Fibroblast of pulmonary artery (primary cell): ENCODE data around the gene PLA2G1B.

Experiments
- DNase-seq: peaks from one replicate; pipeline ENCODE4 v3.0.0-alpha.2; 2010; ENCODE audit warnings: low read depth
- H3K4me3 ChIP-seq: replicated peaks from 2 replicates; pipeline ENCODE4 v1.5.1; 2011; ENCODE audit warnings: low read depth, mild to moderate bottlenecking, control low read depth, low read length, moderate library complexity
- TF ChIP-seq, protein P1 (sequence below): IDR thresholded peaks from 2 replicates; pipeline ENCODE4 v1.5.1; 2011; ENCODE audit warnings: mild to moderate bottlenecking, control low read depth, low read length, inconsistent platforms; ENCODE audit errors: missing control alignments

PLA2G1B gene

GRCh38 chr12:120358412-120359100 is 31.0 kb upstream of the PLA2G1B start:
- H3K4me3 ChIP-seq, result no peak overlapping the region
- TF ChIP-seq, protein P1, sequence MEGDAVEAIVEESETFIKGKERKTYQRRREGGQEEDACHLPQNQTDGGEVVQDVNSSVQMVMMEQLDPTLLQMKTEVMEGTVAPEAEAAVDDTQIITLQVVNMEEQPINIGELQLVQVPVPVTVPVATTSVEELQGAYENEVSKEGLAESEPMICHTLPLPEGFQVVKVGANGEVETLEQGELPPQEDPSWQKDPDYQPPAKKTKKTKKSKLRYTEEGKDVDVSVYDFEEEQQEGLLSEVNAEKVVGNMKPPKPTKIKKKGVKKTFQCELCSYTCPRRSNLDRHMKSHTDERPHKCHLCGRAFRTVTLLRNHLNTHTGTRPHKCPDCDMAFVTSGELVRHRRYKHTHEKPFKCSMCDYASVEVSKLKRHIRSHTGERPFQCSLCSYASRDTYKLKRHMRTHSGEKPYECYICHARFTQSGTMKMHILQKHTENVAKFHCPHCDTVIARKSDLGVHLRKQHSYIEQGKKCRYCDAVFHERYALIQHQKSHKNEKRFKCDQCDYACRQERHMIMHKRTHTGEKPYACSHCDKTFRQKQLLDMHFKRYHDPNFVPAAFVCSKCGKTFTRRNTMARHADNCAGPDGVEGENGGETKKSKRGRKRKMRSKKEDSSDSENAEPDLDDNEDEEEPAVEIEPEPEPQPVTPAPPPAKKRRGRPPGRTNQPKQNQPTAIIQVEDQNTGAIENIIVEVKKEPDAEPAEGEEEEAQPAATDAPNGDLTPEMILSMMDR, result no peak
- DNase-seq, result no peak

DNA sequence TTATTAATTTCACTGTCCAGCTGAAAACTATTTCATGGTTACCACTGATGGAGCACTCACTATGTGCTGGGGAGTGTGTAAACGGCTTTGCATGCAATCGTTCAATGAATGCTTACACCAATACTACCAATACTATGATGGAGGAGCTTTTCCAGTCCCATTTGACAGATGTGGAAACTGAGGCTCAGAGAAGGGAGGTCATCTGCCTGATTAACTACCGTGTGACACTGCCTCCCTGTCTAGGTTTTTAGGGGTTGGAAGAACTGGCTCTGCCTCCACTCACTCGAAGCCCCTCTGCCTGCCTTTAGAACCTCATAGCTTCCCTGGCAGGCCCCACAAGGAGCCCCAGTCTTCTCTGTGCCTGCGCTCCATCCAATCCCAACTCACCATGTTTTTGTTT is 29.5 kb upstream of the PLA2G1B start:
- DNase-seq, result no peak
- H3K4me3 ChIP-seq, result no peak overlapping the region
- TF ChIP-seq, protein P1, result no peak

DNA sequence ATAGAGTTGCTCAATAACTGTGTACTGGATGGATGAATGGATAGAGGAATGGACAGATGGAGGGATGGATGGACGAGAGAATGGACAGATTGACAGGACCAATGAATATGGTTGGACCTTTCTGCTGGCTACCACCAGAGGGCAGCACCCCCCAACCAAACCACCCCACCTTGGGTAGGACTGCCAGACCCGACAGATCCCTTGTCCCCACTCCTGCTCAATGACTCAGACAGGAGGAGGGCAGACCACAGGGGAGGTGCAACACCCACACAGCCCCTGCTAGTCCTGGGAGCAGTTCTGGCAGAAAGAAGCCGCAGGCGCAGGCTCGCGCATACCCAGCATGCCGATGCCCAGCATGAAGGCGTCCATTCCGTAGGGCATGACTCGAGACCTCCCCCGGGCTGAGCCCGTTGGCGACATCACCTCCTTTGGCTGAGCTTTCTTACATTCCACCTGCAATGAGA is 29.0 kb upstream of the PLA2G1B start:
- H3K4me3 ChIP-seq, result no peak overlapping the region
- DNase-seq, result peak; percentile 88
- TF ChIP-seq, protein P1, result peak; percentile 90

DNA sequence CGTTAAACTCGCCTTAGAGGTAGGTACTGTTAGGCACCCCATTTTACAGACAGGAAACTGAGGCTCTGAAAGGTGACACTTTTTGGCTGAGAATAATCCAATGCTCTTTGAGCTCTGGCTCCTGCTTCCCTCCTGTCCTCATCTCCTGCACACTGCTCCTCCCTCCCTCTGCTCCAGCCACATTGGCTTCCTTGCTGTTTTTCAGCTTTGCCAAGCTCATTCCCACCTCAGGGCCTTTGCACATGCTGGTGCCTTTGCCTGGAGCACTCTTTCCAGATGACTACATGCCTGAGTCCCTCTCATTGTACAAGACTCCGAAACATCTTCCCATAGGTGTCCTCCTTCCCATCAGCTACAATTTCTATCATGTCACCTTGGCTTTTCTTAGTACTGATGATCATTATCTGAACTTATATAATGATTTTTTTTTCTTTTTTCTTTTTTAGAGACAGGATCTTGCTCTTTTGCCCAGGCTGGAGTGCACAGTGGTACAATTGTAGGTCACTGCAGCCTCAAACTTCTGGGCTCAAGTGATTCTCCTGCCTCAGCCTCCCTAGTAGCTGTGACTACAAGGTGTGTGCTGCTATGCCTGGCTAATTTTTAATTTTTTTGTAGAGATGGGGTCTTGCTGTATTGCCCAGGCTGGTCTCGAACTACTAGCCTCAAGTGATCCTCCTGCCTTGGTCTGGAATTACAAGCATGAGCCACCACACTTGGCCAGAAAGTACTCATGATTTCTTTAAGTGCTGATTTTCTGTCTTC is 26.2 kb upstream of the PLA2G1B start:
- H3K4me3 ChIP-seq, result no peak overlapping the region
- no peak for DNase-seq
- TF ChIP-seq, protein P1, result no peak

DNA sequence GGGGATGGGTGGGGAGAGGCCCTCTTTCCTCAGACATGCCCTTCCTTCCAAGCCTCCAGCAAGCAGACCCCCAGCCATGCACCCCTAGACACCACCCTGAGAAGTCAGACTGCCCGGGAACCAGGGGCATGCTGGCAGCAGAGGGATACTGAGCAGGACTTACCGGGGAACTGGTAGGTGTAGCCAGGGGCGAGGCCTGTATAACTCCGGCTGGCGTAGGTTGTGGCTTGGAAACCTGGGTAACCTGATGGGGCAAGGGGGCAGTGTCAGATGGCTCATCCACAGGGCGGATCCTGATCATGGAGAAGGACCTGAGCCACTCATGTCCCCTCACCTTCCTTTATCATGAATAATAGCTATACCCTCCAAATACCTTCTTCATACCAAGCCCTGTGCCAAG is 25.6 kb upstream of the PLA2G1B start:
- no peak for DNase-seq
- H3K4me3 ChIP-seq, result no peak overlapping the region
- TF ChIP-seq, protein P1, result no peak

DNA sequence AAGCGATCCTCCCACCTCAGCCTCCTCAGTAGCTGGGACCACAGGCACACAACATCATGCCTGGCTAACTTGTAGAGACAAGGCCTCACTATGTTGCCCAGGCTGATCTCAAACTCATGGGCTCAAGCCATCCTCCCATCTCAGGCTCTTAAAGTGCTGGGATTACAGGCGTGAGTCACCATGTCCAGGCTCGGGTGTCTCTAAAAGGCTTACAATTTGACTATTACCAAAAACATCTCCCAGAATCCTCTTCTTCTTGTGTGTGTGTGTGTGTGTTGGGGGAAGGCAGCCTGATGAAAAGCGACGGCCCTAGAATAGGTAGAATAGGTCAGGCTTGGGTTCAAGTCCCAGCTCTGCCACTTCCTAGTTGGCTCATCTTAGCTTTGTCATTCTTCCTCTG is 24.5 kb upstream of the PLA2G1B start:
- DNase-seq, result peak; percentile 8
- H3K4me3 ChIP-seq, result no peak overlapping the region
- TF ChIP-seq, protein P1, result no peak
